DOHH2 (cell line): ENCODE results near the gene NAALADL2.

Experiments used
- CTCF ChIP-seq: fragments of 200-600 bp; sonication (generic); IDR thresholded peaks from one replicate; pipeline ENCODE4 v1.5.1; 2014; ENCODE audit warnings: antibody characterized with exemption, mild to moderate bottlenecking, low read depth, low read length; ENCODE audit not compliant: poor library complexity, severe bottlenecking
- EZH2phosphoT487 ChIP-seq: fragments of 200-600 bp; sonication (generic); IDR thresholded peaks from 2 replicates; pipeline ENCODE4 v1.6.1; 2017; ENCODE audit warnings: borderline replicate concordance, mild to moderate bottlenecking, antibody characterized with exemption, low read length, moderate library complexity, mixed read lengths

- TF ChIP-seq CTCF (no peak), EZH2phosphoT487 (no peak)
These were observed 476.1 kb downstream of the NAALADL2 start for GRCh38 chr3:175335229-175335628.
